ENCODE measurements around the gene TP73.
"Not testable (repeated sequence)": the region's sequence is repeated elsewhere in the genome, so short reads cannot be mapped to it uniquely, and the experiment has no call there.

DNA sequence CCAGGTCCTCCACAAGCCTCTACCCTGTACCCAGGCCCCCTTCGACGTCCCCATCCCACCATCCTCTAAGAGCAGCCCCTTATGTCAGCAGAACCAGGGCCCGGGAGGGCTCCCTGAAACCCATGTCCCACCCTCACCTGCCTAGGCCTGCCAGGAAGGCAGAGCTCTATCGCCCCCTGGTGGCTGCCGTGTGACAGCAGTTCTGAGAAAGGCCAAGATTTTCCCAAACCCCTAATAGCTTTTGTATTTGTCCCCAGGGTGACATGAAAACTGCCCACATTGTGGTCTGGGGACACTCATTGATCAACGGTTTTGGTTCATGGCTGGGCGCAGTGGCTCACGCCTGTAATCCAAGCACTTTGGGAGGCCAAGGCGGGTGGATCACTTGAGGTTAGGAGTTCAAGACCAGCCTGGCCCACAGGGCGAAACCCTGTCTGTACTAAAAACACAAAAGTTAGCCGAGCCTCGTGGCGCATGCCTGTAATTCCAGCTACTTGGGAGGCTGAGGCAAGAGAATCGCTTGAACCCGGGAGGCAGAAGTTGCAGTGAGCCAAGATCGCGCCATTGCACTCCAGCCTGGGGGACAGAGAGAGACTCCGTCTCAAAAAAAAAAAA, 72.2 kb downstream of the TP73 start:
- TF ChIP-seq PATZ1 (CRISPR knock-in tag; IDR thresholded peaks at IDR 0.05; ENCODE audit: borderline replicate concordance); OSR1 (CRISPR knock-in tag; IDR thresholded peaks at IDR 0.05); GLIS3 (CRISPR knock-in tag; IDR thresholded peaks at IDR 0.05); ESRRG (CRISPR knock-in tag; IDR thresholded peaks at IDR 0.05); ZFP30 (CRISPR knock-in tag; IDR thresholded peaks at IDR 0.05); ARNTL (CRISPR knock-in tag; IDR thresholded peaks at IDR 0.05; ENCODE audit: borderline replicate concordance, low read depth): not testable (repeated sequence)

Data from SK-N-SH treated with all-trans-retinoic acid at 6 μM for 48 hours (cell line).